ENCODE measurements around the gene TMEM212. TPM values are rescaled to one million over a fixed set of nuclear protein-coding genes. Genes with fewer than 3 reads are reported as not detected.

Gene TMEM212
- total RNA-seq, 1 donor from 2014 or later = not detected

DNA sequence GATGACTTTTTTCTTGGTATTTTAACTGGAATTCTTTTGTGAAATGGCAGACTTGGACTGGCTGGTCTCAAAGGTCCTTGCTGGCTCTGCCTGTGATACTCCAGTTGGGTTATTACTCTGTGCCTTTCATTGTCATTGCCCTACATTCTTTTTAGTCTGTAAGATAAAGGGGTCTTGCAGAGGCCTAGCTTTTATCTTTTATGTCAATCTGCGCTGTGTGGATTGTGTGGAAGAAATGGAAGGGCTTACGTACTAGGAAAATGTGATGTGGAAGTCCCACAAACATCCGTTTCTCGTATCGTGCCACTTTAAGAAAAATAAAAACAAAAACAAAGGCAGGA lies 8.7 kb upstream of the TMEM212 start:
- DNase-seq (ENCODE audit: extremely low spot score, unreplicated experiment) = no peak
- TF ChIP-seq, protein P1, sequence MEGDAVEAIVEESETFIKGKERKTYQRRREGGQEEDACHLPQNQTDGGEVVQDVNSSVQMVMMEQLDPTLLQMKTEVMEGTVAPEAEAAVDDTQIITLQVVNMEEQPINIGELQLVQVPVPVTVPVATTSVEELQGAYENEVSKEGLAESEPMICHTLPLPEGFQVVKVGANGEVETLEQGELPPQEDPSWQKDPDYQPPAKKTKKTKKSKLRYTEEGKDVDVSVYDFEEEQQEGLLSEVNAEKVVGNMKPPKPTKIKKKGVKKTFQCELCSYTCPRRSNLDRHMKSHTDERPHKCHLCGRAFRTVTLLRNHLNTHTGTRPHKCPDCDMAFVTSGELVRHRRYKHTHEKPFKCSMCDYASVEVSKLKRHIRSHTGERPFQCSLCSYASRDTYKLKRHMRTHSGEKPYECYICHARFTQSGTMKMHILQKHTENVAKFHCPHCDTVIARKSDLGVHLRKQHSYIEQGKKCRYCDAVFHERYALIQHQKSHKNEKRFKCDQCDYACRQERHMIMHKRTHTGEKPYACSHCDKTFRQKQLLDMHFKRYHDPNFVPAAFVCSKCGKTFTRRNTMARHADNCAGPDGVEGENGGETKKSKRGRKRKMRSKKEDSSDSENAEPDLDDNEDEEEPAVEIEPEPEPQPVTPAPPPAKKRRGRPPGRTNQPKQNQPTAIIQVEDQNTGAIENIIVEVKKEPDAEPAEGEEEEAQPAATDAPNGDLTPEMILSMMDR (IDR thresholded peaks at IDR 0.05) = no peak
- no peak overlapping the region for H3K4me3 Mint-ChIP-seq (ENCODE audit: unreplicated experiment)
- peak overlapping the region; percentile 92 for H3K27ac Mint-ChIP-seq (ENCODE audit: unreplicated experiment)
- peaks cover 72% of the 10 kb centered on the region for H3K4me1 Mint-ChIP-seq (ENCODE audit: unreplicated experiment)
- H3K9me3 Mint-ChIP-seq (ENCODE audit: unreplicated experiment) = peaks cover 3% of the 10 kb centered on the region
- no peaks in the 10 kb centered on the region for H3K36me3 Mint-ChIP-seq (ENCODE audit: unreplicated experiment)
- H3K27me3 Mint-ChIP-seq (ENCODE audit: unreplicated experiment) = no peaks in the 10 kb centered on the region

DNA sequence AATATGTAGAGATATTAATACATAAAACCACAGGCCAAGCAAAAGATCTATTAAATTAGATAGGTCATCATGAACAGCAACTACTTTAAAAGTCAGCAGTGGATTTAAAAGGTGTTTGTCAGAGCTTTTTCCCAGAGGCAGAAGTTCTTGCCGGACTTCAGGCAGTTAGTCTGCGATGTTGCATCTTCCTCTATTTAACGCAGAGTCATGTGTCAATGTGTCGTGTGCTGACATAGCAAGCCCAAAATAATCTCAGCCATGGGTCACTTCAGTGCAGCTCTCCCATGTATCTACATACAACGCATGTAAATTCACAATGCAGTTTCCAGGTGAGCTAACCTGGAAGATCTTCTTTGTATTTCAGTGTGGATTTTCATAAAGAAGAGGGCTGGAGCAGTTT lies 8.0 kb upstream of the TMEM212 start:
- Mint-ChIP-seq H3K27me3 (ENCODE audit: unreplicated experiment) (no peaks in the 10 kb centered on the region), H3K4me1 (ENCODE audit: unreplicated experiment) (peaks cover 70% of the 10 kb centered on the region), H3K27ac (ENCODE audit: unreplicated experiment) (peak overlapping the region; percentile 46), H3K4me3 (ENCODE audit: unreplicated experiment) (no peak overlapping the region), H3K36me3 (ENCODE audit: unreplicated experiment) (no peaks in the 10 kb centered on the region), H3K9me3 (ENCODE audit: unreplicated experiment) (peaks cover 3% of the 10 kb centered on the region)
- TF ChIP-seq, protein P1 (IDR thresholded peaks at IDR 0.05) = no peak
- DNase-seq (ENCODE audit: extremely low spot score, unreplicated experiment) = no peak

DNA sequence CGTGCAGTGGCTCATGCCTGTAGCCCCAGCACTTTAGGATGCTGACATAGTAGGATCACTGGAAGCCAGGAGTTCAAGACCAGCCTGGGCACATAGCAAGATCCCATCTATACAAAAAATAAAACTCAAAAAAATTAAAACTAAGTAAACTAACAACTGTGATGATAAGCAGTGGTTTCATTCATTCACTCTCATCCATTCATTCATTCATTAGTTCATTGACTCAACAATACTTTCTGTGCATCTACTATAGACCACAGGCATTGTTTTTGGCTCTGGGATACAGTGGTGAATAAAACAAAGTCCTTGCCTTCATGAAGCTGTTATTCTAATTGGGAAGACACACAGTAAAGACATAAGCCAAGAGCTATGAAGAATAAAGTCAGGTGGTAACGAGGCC lies 7.5 kb upstream of the TMEM212 start:
- Mint-ChIP-seq H3K9me3 (ENCODE audit: unreplicated experiment) (peaks cover 3% of the 10 kb centered on the region), H3K36me3 (ENCODE audit: unreplicated experiment) (no peaks in the 10 kb centered on the region), H3K27ac (ENCODE audit: unreplicated experiment) (no peak overlapping the region), H3K4me1 (ENCODE audit: unreplicated experiment) (peaks cover 70% of the 10 kb centered on the region), H3K27me3 (ENCODE audit: unreplicated experiment) (no peaks in the 10 kb centered on the region), H3K4me3 (ENCODE audit: unreplicated experiment) (no peak overlapping the region)
- TF ChIP-seq, protein P1 (IDR thresholded peaks at IDR 0.05) = no peak
- DNase-seq (ENCODE audit: extremely low spot score, unreplicated experiment) = no peak

DNA sequence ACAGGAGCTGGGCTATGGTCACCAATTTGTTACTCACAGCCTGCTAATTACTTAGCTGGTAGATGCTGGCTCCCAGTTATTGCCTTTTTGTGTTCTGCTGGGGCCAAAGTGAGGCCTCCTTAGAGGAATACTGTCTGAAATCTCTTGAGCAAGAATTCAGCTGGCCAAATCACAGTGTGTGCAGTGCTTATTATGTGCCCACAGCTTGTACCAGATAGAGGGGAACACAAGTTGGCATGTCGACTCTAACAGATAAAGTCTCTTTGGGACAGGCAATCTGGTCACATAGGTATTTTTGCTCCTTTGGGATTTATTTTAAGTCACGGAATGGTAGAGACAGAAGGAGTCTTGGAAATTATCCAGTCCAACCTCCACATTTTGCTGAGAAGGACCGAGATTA lies 6.3 kb upstream of the TMEM212 start:
- Mint-ChIP-seq H3K9me3 (ENCODE audit: unreplicated experiment) (peaks cover 3% of the 10 kb centered on the region), H3K4me1 (ENCODE audit: unreplicated experiment) (peaks cover 77% of the 10 kb centered on the region)

DNA sequence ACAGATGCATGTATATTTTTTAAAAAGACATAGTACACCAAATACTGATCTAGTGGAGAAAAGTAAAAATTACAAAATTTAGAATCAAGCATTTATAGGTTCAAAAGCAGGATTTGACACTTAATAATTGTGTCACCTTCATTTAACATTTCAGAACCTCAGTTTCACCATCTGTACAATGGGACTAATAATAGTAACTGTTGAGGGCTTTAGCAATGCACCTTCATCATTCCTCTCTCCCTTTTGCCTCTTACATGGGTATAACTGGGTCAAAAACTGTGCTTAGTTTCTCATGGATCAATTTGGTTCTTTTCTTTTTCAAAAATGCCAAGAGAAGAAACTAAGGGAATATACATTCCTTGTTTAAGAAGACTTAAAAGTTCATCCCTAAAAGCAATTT lies 5.5 kb upstream of the TMEM212 start:
- Mint-ChIP-seq H3K27ac (ENCODE audit: unreplicated experiment) (peak overlapping the region; percentile 97), H3K36me3 (ENCODE audit: unreplicated experiment) (no peaks in the 10 kb centered on the region), H3K27me3 (ENCODE audit: unreplicated experiment) (no peaks in the 10 kb centered on the region), H3K9me3 (ENCODE audit: unreplicated experiment) (no peaks in the 10 kb centered on the region), H3K4me1 (ENCODE audit: unreplicated experiment) (peaks cover 74% of the 10 kb centered on the region), H3K4me3 (ENCODE audit: unreplicated experiment) (peak overlapping the region; percentile 64)
- no peak for DNase-seq (ENCODE audit: extremely low spot score, unreplicated experiment)
- TF ChIP-seq, protein P1 (IDR thresholded peaks at IDR 0.05) = no peak

More for the DNA sequence above, 6.3 kb upstream of the TMEM212 start:
- Mint-ChIP-seq H3K27me3 (ENCODE audit: unreplicated experiment) (no peaks in the 10 kb centered on the region), H3K36me3 (ENCODE audit: unreplicated experiment) (no peaks in the 10 kb centered on the region), H3K27ac (ENCODE audit: unreplicated experiment) (peak overlapping the region; percentile 97), H3K4me3 (ENCODE audit: unreplicated experiment) (no peak overlapping the region)
- TF ChIP-seq, protein P1 (IDR thresholded peaks at IDR 0.05) = no peak
- no peak for DNase-seq (ENCODE audit: extremely low spot score, unreplicated experiment)
